Measurements from ENCODE around the gene OR8B2. TPM values are rescaled to one million over a fixed set of nuclear protein-coding genes. Genes with fewer than 3 reads are reported as not detected.
"Not testable (repeated sequence)": the region's sequence is repeated elsewhere in the genome, so short reads cannot be mapped to it uniquely, and the experiment has no call there.

OR8B2 gene
- total RNA-seq, 1 donor from 2014 or later = not detected

GRCh38 chr11:124409906-124410305, 25.6 kb upstream of the OR8B2 start:
- H3K4me1 ChIP-seq = no peaks in the 10 kb centered on the region
- no peak for TF ChIP-seq CTCF (IDR thresholded peaks at IDR 0.05; ENCODE audit: borderline replicate concordance)
- intact Hi-C loops (cut with micrococcal nuclease) = no loop called here

GRCh38 chr11:124405581-124405980, 21.3 kb upstream of the OR8B2 start:
- Histone ChIP-seq H3K4me1 (no peaks in the 10 kb centered on the region), H3K27ac (replicated peaks) (no peak overlapping the region), H3K9me3 (replicated peaks) (no peaks in the 10 kb centered on the region), H3K4me3 (no peak overlapping the region), H3K27me3 (ENCODE audit: low read depth) (peaks cover 19% of the 10 kb centered on the region), H3K36me3 (no peaks in the 10 kb centered on the region)
- no peak for DNase-seq
- intact Hi-C loops (cut with micrococcal nuclease) = no loop called here
- no peak for TF ChIP-seq CTCF (IDR thresholded peaks at IDR 0.05; ENCODE audit: borderline replicate concordance)

More at GRCh38 chr11:124409906-124410305, 25.6 kb upstream of the OR8B2 start:
- Histone ChIP-seq H3K27ac (replicated peaks) (no peak overlapping the region), H3K36me3 (no peaks in the 10 kb centered on the region), H3K4me3 (no peak overlapping the region), H3K27me3 (ENCODE audit: low read depth) (peaks cover 52% of the 10 kb centered on the region), H3K9me3 (replicated peaks) (no peaks in the 10 kb centered on the region)
- no peak for DNase-seq

- H3K36me3 ChIP-seq; DNase-seq; H3K4me3 ChIP-seq; H3K4me1 ChIP-seq; H3K9me3 ChIP-seq (replicated peaks); H3K27me3 ChIP-seq (ENCODE audit: low read depth); H3K27ac ChIP-seq (replicated peaks); intact Hi-C loops (cut with micrococcal nuclease): not testable (repeated sequence)
These were observed 18.9 kb upstream of the OR8B2 start for GRCh38 chr11:124403186-124403585.

- Histone ChIP-seq H3K27ac (replicated peaks) (no peak overlapping the region), H3K27me3 (ENCODE audit: low read depth) (no peaks in the 10 kb centered on the region), H3K4me1 (no peaks in the 10 kb centered on the region), H3K9me3 (replicated peaks) (no peaks in the 10 kb centered on the region), H3K4me3 (no peak overlapping the region), H3K36me3 (no peaks in the 10 kb centered on the region)
- intact Hi-C loops (cut with micrococcal nuclease) = no loop called here
- DNase-seq = peak; percentile 16
- peak; percentile 67 for TF ChIP-seq CTCF (IDR thresholded peaks at IDR 0.05; ENCODE audit: borderline replicate concordance)
These were observed 18.1 kb upstream of the OR8B2 start for GRCh38 chr11:124402326-124402922.

GRCh38 chr11:124398924-124399323, 14.6 kb upstream of the OR8B2 start, which contains the start of gene OR8B3:
TSS of gene OR8B3 (minus strand) at chr11:124399024. CDS start at chr11:124397351, 1,673 bp downstream.
- Histone ChIP-seq H3K36me3 (no peaks in the 10 kb centered on the region), H3K27ac (replicated peaks) (no peak within 1 kb of the TSS), H3K9me3 (replicated peaks) (no peaks in the 10 kb centered on the region), H3K4me3 (no peak within 1 kb of the TSS), H3K27me3 (ENCODE audit: low read depth) (no peaks in the 10 kb centered on the region), H3K4me1 (no peaks in the 10 kb centered on the region)
- no peak for TF ChIP-seq CTCF (IDR thresholded peaks at IDR 0.05; ENCODE audit: borderline replicate concordance)
- intact Hi-C loops (cut with micrococcal nuclease) = no loop called here
- DNase-seq = no peak

- H3K4me1 ChIP-seq; H3K27me3 ChIP-seq (ENCODE audit: low read depth); DNase-seq; H3K4me3 ChIP-seq; H3K27ac ChIP-seq (replicated peaks); H3K36me3 ChIP-seq; H3K9me3 ChIP-seq (replicated peaks); intact Hi-C loops (cut with micrococcal nuclease): not testable (repeated sequence)
These were observed 12.5 kb upstream of the OR8B2 start for GRCh38 chr11:124396847-124397246.
